GM21737 (cell line): ENCODE measurements around the gene TMC6.
"Not testable (repeated sequence)": the region's sequence is repeated elsewhere in the genome, so short reads cannot be mapped to it uniquely, and the experiment has no call there.

Experiments
- ATAC-seq: cut with Tn5 transposase; IDR thresholded peaks from one replicate; pipeline ENCODE4 v1.9.1; 2021; ENCODE audit warnings: mild to moderate bottlenecking, moderate library complexity; ENCODE audit not compliant: unreplicated experiment

The TMC6 gene

DNA sequence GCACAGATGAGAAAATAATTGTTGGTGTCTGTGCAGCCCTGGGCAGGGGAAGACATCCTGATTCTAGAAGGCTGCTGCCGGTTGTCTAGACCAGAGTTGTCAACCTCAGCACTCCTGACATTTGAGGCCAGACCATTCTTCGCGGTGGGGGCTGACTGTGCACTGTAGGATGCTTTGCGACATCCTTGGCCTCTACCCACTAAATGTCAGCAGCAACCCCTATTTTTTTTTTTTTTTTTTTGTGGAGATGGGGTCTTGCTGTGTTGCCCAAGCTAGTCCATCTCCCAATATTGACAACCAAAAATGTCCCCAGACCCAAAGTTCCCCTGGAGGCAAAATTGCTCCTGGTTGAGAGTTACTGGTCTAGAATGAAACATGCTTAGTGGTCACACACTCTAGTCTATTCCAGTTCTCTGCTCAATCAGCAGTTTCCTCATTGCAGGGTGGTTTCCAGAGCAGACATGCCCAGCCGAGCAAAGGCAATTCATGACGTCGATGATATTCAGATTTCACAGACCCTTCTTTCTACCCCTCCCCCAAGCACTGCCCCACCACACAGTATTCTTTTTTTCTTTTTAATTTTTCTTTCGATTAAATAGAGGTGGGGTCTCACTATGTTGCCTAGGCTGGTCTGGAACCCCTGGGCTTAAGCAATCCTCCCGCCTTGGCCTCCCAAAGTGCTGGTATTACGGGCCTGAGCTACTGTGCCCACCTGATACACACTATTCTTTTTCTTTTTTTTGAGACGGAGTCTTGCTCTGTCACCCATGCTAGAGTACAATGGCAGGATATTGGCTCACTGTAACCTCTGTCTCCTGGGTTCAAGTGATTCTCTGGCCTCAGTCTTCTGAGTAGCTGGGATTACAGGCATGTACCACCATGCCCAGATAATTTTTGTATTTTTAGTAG, 26.6 kb upstream of the TMC6 start:
- ATAC-seq, result peak; percentile 54

DNA sequence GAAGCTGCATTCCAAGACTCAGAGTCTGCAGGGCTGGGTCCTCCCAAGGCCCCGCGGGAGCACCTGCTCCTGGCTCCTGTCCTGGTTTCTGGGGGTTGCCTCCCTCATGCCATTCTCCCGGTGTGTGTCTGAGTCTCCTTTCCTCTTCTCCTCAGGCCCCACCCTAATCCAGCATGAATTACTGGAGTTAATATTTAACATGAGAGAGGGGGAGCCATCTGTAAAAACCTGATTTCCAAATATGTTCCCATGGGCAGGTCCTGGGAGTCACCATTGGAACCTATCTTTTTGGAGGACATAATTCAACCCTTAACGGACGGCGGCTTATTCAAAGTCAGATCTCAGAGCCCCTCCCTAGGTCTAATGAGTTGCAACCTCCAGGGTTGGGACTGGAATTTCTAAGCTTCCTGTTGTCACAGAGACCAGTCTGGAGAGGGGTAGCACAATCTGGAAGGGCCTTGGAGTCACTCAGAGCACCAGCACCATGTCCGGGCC, 23.0 kb upstream of the TMC6 start:
- no peak for ATAC-seq

DNA sequence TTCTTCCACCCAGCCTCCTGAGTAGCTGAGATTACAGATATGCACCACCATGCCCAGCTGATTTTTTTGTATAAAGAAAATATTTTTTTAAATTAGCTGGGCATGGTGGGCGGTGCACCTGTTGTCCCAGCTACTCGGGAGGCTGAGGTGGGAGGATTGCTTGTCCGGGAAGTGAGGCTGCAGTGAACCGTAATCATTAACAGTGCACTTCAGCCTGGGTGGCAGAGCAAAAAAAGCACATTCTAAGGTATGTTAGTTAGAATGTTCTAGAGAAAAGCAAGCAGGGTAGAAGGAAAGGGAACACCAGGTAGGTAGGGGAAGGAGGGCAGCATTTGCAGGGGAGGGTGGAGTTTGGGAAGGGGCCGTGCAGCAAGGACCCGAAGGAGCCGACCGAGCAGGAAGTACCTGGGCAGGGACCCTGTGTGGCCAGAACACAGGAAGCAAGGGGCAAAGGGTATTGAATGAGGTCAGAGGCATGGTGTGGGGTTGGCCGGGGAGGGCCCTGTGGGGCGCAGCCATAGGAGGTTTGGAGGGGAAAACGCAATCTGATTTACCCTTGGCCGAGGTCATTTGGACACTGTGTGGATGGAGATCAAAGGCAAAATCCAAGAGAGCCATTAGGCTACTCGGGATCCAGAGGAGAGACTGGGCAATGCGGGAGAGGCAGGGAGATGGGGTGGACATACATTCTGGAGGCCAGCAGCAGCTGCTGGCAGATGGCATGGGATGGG, 19.9 kb upstream of the TMC6 start:
- no peak for ATAC-seq

DNA sequence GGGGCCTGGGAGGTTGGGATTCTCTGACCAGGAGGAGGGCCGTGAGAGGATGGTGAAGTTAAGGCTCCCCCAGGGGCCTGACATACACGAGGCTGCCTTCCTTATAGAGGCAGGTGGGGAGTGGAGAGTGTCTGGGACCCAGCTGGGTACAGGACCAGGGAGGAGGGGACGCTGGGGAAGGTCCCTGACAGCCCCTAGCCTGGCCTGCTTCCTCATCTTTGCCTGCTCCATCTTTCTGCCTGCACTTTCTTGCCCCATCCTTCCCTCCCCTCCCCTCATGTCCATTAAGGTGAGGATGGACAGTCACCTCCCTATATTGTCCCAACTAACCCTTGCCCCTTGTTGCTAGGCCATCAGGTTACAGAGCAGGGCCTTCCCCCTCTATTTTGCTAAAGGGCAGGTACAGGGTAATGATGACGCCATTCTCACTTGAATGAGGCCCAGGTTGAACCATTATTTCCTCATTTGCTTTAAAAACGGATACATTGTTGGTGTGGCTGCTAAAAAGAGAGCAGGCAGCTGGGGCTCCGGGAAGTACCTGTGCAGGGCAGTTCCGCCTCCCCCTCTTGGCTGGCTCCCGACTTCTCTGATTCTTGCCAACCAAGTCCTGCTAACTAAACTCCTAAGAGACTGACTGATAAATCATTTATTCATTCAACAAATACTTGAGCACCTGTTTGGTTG, 18.9 kb upstream of the TMC6 start:
- no peak for ATAC-seq

DNA sequence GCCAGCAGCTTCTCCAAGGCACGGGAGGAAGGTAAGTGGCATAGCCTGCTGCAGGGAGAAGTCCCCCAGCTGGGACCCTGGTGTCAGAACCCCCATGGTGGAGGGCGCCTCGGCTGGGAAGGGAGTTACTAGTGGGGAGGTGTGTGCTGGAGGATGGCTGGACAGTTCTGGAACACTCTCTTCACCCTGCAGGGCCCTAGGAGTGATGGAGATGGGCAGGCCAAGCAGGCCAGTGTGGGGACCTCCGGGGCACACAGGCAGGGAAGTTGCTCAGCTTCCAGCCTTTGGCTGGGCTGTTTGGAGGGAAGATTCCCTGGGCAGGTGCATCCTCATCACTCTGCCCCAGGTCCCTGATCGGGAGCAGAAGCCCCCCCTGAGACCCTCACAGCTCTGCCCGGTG, 18.3 kb upstream of the TMC6 start:
- ATAC-seq, result no peak

DNA sequence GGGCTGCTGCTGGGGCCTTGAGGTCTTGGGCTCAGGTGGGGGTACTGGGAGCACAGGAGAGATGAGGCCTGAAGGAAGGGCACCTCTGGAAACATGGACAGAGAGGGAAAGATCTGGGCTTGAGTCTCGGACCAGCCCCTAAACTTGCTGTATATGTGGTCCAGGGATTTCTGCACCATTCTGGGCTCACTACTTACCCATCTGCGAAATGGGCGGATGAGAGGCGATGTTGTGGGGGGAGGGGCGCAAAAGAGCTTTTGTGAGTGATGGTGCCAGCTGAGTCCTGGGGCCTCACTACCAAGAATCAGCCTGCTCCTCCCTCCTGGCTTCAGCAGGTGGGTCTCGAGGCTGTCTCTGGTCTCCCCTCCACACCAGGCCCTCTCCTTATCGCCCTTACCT, 17.9 kb upstream of the TMC6 start:
- no peak for ATAC-seq

DNA sequence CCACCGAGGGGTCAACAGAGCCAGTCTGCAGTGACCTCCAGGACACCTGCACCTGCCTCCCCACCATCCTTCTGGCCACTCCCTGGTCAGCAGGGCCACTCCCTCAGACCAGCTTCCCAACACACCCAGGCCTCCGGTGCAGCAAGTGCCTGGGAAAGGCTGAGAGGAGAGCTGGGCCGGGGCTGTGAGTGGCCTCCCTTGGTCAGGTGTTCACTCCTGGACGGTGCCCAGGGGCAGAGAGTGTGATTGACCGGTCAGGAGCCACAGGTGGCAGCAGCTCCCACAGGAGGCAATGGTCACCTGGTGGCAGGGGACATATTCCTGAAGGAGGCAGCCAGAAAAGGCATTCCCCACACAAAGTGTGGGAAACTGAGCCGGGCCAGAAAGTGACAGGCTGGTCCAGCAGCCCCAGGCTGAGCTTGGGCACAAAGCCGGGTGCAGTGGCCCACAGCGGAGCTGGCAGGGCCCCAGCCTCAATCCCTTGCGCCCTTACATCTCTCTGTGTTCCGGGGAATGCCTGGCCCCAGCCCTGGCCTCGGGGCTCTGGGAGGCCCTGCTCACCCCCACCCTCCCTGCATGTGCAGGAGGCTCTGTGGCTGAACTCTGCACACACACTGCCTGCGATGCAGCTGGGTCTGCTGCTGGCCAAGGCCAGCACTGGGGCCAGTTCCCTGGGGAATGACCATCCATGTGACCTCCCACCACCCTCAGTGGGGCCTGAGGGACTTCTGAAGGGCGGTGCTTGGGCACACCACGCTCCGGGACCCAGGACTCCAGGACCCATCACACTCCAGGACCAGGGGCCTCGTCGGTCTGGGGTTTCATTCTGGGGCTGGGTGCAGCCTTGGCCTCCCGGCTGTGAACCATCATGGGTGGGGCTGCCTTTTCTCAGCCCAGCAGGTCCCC, 16.4 kb upstream of the TMC6 start:
- no peak for ATAC-seq

DNA sequence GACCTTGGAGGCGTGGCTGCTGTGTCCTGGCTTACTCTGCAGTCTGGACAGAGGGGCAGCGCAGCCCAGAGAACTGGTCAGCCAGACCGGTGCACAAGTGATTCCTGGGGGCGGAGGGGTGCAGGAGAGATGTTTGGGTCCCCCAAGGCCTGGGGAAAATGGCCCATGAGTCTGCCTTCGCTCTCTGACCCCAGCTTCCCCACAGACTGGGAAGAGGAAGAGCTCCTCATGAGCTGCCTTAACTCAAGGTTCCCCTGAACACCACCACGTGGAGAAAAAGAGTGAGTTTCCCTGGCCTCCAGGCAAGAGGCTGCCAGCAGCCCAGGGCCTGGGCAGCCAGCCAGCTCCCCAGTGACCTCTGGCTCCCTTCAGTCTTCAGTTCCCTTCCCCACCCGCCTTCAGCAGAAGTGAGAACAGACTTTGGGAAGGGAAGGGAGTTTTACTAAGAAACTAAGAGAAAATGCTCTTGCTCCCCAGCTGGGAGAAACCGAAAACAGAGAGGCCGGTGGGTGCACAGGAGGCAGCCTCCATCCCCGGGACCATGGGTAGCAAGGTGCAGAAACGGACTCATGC, 15.7 kb upstream of the TMC6 start:
- ATAC-seq, result no peak

DNA sequence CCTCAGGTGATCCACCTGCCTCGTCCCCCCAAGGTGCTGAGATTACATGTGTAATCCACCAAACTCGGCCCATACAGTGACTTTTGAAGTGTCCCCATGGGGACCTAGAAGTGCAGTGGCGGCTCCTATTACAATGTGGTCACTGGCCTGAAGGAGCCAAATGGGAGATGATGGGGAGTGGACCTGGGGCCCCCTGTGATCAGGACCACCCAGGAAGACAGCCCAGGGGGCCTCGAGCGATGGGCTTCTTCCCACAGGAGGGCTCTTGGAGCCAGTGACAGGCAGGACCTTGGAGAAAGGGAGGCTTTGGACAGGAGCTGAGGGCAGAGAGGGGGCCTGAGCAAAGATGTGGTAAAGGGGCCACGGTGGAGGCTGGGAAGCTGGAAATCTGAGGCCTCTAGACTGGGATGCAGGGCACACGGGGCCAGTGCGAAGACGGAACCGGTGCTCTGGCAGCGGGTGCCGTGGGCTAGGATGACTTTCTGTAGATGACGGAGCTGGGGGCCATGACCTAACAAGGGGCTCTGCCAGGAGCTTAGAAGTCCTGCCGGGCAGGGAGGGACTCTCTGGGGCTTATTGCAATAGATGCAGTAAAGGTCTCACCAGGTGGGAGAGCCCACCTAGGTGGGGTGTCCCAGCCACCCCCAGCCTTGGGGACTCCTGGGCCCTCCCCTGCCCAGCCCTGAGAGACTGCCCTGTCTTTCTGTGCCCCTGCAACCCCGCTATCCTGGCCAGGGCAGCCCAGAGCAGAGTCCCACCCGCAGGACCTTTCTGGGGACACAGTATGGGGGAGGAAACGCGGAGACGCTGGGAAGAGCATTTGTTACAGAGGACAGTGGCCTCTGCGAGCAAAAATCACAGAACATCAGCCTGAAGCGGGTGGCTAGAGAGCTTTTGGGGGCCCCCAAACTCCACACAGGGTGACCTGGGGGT, 14.9 kb upstream of the TMC6 start:
- ATAC-seq, result no peak

DNA sequence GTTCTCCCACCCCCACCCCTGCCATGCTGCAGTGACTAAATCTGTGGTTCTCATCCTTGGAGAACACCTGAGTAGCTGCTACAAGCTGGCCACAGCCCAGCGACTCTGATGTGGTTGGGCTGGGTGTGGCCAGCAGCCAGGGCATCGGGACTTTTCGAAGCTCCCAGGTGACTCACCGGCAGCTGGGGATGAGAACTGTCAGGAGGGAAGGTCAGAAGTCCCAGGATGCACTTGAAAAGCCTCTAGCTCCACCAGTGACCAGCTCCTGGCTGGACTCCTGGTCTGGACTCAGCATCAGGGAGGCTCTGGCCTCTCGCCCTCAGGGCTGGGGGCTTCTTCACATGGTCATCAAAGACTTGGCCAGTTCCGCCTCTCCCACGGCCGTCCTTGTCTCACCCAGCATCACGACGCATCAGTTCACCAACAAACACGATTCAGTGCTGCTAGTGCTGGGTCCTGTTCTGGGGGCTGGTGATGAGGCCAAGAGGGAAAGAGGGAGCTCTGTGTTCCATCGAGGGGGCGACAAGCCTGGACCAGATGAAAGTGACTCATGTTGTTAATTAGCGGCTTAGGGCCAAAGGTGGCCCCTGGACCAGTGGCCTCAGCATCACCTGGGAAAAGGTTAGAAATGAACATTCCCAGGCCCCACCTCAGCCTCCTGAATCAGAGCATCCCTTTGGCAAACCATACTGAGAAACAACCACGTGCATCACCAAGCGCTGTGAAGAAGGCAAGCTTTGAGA, 13.7 kb upstream of the TMC6 start:
- ATAC-seq, result no peak

DNA sequence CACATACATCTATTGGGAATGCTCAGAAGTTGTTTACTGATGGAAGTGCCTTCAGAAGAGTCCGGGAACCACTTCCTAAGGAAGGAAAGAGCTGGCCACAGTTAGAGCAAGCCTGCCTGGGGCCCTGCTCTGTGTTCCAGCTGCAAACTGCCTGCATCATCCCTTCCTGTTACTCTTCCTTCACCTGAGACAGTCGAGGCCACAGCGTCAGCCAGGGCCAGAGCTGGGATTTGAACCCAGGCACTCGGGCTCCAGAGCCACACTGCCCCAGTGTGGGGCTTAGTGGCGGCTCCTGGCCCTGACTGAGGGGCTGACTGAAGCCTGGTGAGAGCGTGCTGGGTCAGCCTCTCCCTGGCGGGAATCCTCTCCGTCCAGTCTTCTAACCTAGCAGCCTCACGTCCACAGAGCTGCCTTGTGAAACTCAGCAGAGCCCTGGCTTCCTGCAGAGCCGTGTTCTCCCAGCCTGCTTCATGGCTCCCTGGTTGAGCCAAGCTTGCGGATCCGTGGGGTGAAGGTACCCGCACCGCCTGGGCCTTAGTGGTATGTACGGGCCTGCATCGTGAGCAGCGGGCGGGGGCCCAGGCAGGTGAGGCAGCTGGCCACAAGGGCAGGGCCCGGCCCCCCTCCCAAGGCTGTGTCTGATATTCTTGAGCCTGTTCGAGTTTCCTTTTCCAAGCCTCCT, 13.0 kb upstream of the TMC6 start:
- no peak for ATAC-seq

DNA sequence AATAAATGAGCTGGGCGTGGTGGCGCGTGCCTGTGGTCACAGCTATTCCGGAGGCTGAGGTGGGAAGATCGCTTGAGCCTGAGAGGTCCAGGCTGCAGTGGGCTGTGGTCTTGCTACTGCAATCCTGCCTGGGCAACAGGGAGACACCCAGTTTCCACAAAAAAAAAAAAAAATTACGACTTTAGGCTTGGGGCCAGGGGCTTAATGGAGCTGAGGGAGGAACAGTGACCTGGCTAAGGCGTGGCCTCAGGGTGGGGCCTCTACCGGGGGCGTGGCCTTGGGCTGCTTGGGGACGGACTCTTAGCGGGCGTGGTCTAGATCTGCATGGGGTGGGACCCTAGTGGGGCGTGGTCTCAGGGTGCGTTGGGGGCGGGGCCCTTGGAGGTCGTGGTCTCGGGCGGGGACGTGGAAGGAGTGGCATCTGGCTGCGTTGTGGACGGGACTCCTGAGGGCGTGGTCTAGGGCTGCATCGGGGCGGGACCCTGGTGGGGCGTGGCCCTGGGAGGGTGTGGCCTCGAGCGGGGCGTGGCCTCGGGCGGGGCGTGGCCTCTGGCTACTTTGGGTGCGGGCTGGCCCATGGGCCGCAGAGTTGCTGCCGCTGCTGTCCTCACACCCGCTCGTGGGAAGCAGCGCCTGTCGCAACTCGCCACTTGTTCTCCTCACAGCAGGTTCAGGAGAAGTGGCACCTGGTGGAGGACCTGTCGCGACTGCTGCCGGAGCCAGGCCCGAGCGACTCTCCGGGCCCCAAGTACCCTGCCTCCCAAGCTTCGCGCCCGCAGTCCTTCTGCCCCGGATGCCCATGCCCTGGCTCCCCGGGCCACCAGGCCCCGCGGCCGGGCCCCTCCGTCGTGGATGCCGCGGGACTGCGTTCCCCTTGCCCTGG, 11.9 kb upstream of the TMC6 start:
- ATAC-seq, result peak; percentile 73

DNA sequence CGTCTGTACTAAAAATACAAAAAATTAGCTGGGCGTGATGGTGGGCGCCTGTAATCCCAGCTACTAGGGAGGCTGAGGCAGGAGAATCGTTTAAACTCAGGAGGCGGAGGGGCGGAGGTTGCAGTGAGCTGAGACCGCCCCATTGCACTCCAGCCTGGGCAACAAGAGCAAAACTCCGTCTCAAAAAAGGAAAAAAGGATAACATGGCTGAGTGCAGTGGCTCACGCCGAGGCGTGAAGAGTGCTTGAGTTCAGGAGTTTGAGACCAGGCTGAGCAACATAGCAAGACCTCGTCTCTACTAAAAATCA, 11.3 kb upstream of the TMC6 start:
- not testable (repeated sequence) for ATAC-seq

DNA sequence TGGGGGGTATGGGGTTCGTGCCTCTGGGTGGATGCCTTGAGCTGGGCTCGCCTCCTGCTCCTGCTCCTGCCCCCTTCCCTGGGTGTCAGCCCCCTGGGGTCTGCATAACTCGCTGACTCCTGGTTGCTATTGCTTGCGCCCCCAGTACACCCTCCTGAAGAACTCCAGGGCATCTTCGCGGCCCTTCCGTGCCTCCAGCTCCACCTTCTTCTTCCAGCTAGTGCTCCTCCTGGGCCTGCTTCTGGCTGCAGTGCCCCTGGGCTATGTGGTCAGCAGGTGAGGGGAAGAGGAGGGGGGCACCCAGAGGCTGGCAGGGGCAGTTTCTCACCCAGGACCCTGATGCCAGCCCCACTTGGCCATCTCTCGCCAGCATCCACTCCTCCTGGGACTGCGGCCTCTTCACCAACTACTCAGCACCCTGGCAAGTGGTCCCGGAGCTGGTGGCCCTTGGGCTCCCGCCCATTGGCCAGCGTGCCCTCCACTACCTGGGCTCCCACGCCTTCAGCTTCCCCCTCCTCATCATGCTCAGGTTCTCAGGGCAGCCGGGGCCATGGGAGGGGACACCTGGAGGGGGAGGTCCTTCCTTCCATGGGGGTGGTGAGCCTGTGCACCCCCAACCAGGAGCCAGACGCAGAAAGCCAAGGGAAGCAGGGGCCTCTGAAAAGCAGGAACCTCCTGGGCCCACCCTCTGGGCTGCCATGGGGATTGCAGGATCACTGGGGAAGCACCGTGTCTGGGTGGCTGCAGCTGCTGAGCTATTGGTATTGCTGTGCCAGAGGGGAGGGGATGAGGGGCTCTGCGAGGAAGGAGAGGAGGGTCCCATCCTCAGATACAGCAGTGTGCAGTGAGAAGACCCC, 9.9 kb upstream of the TMC6 start:
- no peak for ATAC-seq

DNA sequence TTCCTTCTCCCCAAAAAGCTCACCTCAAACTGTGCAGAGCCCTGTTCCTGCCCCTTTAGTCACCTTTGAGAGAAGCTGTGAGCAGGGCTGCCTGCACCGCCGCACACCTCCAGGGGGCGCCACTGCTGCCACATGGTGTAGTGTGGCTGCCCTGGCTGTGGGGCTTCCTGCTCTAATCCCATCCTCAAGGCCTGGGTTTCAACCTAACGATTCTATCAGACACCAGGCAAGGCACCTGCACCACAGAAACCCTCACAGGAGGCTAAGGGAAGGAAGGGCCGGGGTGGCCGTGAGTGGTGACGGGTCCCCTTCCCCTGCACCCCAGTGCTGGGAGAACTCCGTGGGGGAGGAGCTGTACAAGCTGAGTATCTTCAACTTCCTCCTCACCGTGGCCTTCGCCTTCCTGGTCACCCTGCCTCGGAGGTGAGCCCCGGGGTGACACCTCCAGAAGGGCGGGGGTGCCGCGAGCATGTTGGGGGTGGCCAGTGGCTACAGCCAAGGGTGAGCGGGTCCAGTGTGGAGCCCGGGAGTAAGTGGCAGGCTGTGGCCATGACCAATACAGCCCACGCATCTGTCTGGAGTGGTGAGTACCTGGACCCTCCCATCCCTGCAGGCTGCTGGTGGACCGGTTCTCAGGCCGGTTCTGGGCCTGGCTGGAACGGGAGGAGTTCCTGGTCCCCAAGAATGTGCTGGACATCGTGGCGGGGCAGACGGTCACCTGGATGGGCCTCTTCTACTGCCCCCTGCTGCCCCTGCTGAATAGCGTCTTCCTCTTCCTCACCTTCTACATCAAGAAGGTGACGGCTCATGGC, 9.0 kb upstream of the TMC6 start:
- ATAC-seq, result no peak
